ENCODE results near the gene KIAA1671. TPM values are rescaled to one million over a fixed set of nuclear protein-coding genes. Genes with fewer than 3 reads are reported as not detected.

The KIAA1671 gene
- total and polyA plus RNA-seq, 9 of the 15 experiments (the other 6 are each of a cell fraction or from before 2014, with no cell fraction given) = under 0.01 to 0.11 (median 0.02) TPM; not detected in 5

GRCh38 chr22:25130462-25130861 lies 177.9 kb downstream of the KIAA1671 start:
- Histone ChIP-seq H3K4me1 (replicated peaks in 1 of 2; ENCODE audit: control insufficient read depth in 2 of 2, insufficient read depth in 2 of 2, low read length in 2 of 2) (no peaks in the 10 kb centered on the region), H3K79me2 (ENCODE audit: control insufficient read depth, insufficient read depth, low read length) (no peaks in the 10 kb centered on the region), H3K9me1 (ENCODE audit: control insufficient read depth, insufficient read depth, low read length) (no peaks in the 10 kb centered on the region), H3K9ac (ENCODE audit: insufficient read depth in 1 of 2, low read depth in 2 of 2, low read length in 2 of 2) (no peak overlapping the region), H3K9me3 (replicated peaks; ENCODE audit: control insufficient read depth, insufficient read depth, low read depth, low read length) (no peaks in the 10 kb centered on the region), H3K27me3 (ENCODE audit: control insufficient read depth in 2 of 2, insufficient read depth in 2 of 2, low read length in 2 of 2) (no peaks in the 10 kb centered on the region; a peak in 1 of 5 replicates), H2AFZ (ENCODE audit: low read depth, low read length) (no peak overlapping the region), H3K4me2 (ENCODE audit: insufficient read depth, low read length) (no peak overlapping the region), H4K20me1 (replicated peaks; ENCODE audit: control insufficient read depth, insufficient read depth, low read length) (no peaks in the 10 kb centered on the region), H3K27ac (ENCODE audit: extremely low read depth, low read depth, low read length) (no peak overlapping the region), H3K4me3 (no peak overlapping the region), H3K36me3 (ENCODE audit: control insufficient read depth, insufficient read depth, low read length) (no peaks in the 10 kb centered on the region)
- no TSS peak for BruUV-seq (replicated peaks)
- CTCF ChIA-PET (ENCODE audit: low intra/inter-chr PET ratio) = no interaction called here
- intact Hi-C loops (cut with micrococcal nuclease) = no loop called here
- 0% methylated on average over 5 of the region's 6 CpGs for WGBS (ENCODE audit: insufficient coverage, low coverage, missing lambda C conversion rate)
- no peak for DNase-seq (ENCODE audit: extremely low read depth in 1 of 4, low spot score in 3 of 4)
- POLR2A ChIA-PET = no interaction called here
- ATAC-seq = no peak
- FAIRE-seq = no peak
- in situ Hi-C loops (cut with MboI) = no loop called here
- TF ChIP-seq CUX1 (CRISPR knock-in tag; IDR thresholded peaks at IDR 0.05) = no peak
- TF ChIP-seq NCOA6 (IDR thresholded peaks at IDR 0.05) = no peak
- TF ChIP-seq, protein P1, sequence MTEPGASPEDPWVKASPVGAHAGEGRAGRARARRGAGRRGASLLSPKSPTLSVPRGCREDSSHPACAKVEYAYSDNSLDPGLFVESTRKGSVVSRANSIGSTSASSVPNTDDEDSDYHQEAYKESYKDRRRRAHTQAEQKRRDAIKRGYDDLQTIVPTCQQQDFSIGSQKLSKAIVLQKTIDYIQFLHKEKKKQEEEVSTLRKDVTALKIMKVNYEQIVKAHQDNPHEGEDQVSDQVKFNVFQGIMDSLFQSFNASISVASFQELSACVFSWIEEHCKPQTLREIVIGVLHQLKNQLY (CRISPR knock-in tag; conservative IDR thresholded peaks at IDR 0.05) = no peak
- no peak for TF ChIP-seq MCM7 (IDR thresholded peaks at IDR 0.05)
- TF ChIP-seq PHF20 (IDR thresholded peaks at IDR 0.05; ENCODE audit: partially characterized antibody) = no peak
- TF ChIP-seq POLR2G (IDR thresholded peaks at IDR 0.05; ENCODE audit: low read depth, low read length) = no peak
- TF ChIP-seq, protein P2, sequence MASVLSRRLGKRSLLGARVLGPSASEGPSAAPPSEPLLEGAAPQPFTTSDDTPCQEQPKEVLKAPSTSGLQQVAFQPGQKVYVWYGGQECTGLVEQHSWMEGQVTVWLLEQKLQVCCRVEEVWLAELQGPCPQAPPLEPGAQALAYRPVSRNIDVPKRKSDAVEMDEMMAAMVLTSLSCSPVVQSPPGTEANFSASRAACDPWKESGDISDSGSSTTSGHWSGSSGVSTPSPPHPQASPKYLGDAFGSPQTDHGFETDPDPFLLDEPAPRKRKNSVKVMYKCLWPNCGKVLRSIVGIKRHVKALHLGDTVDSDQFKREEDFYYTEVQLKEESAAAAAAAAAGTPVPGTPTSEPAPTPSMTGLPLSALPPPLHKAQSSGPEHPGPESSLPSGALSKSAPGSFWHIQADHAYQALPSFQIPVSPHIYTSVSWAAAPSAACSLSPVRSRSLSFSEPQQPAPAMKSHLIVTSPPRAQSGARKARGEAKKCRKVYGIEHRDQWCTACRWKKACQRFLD (CRISPR knock-in tag; IDR thresholded peaks at IDR 0.05) = no peak
- no peak for TF ChIP-seq ZNF232 (CRISPR knock-in tag; IDR thresholded peaks at IDR 0.05)
- TF ChIP-seq ATF7 (IDR thresholded peaks at IDR 0.05) = no peak
- no peak for TF ChIP-seq EWSR1 (IDR thresholded peaks at IDR 0.05; ENCODE audit: borderline replicate concordance, low read depth, partially characterized antibody)
- TF ChIP-seq, protein P3, sequence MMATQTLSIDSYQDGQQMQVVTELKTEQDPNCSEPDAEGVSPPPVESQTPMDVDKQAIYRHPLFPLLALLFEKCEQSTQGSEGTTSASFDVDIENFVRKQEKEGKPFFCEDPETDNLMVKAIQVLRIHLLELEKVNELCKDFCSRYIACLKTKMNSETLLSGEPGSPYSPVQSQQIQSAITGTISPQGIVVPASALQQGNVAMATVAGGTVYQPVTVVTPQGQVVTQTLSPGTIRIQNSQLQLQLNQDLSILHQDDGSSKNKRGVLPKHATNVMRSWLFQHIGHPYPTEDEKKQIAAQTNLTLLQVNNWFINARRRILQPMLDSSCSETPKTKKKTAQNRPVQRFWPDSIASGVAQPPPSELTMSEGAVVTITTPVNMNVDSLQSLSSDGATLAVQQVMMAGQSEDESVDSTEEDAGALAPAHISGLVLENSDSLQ (IDR thresholded peaks at IDR 0.05) = no peak
- TF ChIP-seq GABPB1 (CRISPR knock-in tag; IDR thresholded peaks at IDR 0.05) = no peak
- TF ChIP-seq, protein P4, sequence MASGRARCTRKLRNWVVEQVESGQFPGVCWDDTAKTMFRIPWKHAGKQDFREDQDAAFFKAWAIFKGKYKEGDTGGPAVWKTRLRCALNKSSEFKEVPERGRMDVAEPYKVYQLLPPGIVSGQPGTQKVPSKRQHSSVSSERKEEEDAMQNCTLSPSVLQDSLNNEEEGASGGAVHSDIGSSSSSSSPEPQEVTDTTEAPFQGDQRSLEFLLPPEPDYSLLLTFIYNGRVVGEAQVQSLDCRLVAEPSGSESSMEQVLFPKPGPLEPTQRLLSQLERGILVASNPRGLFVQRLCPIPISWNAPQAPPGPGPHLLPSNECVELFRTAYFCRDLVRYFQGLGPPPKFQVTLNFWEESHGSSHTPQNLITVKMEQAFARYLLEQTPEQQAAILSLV (tag; IDR thresholded peaks at IDR 0.05) = no peak
